Measurements from ENCODE around the gene RASD2. TPM values are rescaled to one million over a fixed set of nuclear protein-coding genes. Genes with fewer than 3 reads are reported as not detected.

The RASD2 gene
- total RNA-seq, 4 donors from 2014 or later: 0.06 to 0.26 (median 0.19) TPM; not detected in 1

DNA sequence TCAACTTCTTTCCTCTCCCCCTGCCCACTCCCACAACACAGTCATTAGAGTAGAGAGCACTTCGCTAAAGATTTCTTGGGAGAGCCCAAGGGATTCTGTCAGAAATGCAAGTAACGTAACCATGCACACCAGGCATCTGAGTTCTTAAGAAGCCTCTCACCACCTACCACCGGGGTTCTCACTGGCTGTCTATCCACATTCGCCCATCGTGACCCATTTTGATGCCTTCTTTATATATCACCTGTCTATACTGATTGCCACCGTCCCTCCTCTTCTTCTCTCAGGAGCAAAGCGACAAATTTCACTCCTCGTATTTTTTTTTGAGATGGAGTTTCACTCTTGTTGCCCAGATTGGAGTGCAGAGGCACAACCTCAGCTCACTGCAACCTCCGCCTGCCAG, 23.9 kb upstream of the RASD2 start:
- intact Hi-C loops (cut with DNase I): no loop called here
- Histone ChIP-seq H3K27ac (no peak overlapping the region), H3K4me3 (no peak overlapping the region), H3K36me3 (no peaks in the 10 kb centered on the region), H3K9me3 (no peaks in the 10 kb centered on the region), H3K4me1 (no peaks in the 10 kb centered on the region), H3K27me3 (peaks cover 0 to 64% (median 0%) of the 10 kb centered on the region in 4 donors)
- no peak for TF ChIP-seq POLR2A (IDR thresholded peaks at IDR 0.05)
- TF ChIP-seq, protein P1, sequence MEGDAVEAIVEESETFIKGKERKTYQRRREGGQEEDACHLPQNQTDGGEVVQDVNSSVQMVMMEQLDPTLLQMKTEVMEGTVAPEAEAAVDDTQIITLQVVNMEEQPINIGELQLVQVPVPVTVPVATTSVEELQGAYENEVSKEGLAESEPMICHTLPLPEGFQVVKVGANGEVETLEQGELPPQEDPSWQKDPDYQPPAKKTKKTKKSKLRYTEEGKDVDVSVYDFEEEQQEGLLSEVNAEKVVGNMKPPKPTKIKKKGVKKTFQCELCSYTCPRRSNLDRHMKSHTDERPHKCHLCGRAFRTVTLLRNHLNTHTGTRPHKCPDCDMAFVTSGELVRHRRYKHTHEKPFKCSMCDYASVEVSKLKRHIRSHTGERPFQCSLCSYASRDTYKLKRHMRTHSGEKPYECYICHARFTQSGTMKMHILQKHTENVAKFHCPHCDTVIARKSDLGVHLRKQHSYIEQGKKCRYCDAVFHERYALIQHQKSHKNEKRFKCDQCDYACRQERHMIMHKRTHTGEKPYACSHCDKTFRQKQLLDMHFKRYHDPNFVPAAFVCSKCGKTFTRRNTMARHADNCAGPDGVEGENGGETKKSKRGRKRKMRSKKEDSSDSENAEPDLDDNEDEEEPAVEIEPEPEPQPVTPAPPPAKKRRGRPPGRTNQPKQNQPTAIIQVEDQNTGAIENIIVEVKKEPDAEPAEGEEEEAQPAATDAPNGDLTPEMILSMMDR (IDR thresholded peaks at IDR 0.05): no peak
- DNase-seq: no peak
- WGBS, 2 donors: 93 to 94% methylated on average over 9 of the region's 9 CpGs

GRCh38 chr22:35517207-35517606, 23.4 kb upstream of the RASD2 start:
- intact Hi-C loops (cut with DNase I): no loop called here
- TF ChIP-seq, protein P1 (IDR thresholded peaks at IDR 0.05): no peak
- no peak for TF ChIP-seq POLR2A (IDR thresholded peaks at IDR 0.05)
- WGBS, 2 donors: 78 to 81% methylated on average over 5 to 6 of the region's 6 CpGs

GRCh38 chr22:35517769-35518530, 22.7 kb upstream of the RASD2 start:
- Histone ChIP-seq H3K27ac (no peak overlapping the region), H3K4me1 (peaks cover 0 to 2% (median 0%) of the 10 kb centered on the region in 3 donors), H3K9me3 (no peaks in the 10 kb centered on the region), H3K27me3 (peaks cover 0 to 71% (median 0%) of the 10 kb centered on the region in 4 donors), H3K36me3 (no peaks in the 10 kb centered on the region), H3K4me3 (no peak overlapping the region)
- 27 to 62% methylated on average over 4 to 7 of the region's 8 CpGs for WGBS, 2 donors
- intact Hi-C loops (cut with DNase I): no loop called here
- no peak for DNase-seq
- TF ChIP-seq, protein P1 (IDR thresholded peaks at IDR 0.05): no peak
- TF ChIP-seq POLR2A (IDR thresholded peaks at IDR 0.05): no peak

More at GRCh38 chr22:35517207-35517606, 23.4 kb upstream of the RASD2 start:
- H3K27ac ChIP-seq: no peak overlapping the region
- no peaks in the 10 kb centered on the region for H3K36me3 ChIP-seq
- no peak for DNase-seq
- no peaks in the 10 kb centered on the region for H3K9me3 ChIP-seq
- no peak overlapping the region for H3K4me3 ChIP-seq
- H3K4me1 ChIP-seq: no peaks in the 10 kb centered on the region
- peaks cover 0 to 68% (median 0%) of the 10 kb centered on the region in 4 donors for H3K27me3 ChIP-seq

DNA sequence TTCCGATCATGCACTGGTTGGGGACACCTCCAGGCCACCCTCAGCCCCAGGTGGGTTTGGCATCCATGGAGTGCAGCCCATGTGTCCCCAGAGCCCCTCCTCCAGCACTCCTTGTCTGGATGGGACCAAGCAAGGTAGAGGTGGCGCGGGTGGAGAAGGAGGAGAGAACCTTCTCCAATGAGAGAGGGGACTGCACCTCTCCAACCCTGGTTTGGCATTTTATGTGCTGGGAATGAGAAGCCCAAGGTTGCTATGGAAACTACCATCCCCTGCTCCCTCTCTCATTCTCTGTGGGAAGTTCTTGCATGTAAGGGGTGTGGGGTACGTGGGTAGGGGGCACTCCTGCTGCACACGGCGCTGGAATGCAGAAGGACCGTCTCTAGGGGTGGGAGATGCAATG, 21.8 kb upstream of the RASD2 start:
- H3K4me3 ChIP-seq: no peak overlapping the region
- TF ChIP-seq POLR2A (IDR thresholded peaks at IDR 0.05): no peak
- TF ChIP-seq, protein P1 (IDR thresholded peaks at IDR 0.05): no peak
- no peaks in the 10 kb centered on the region for H3K36me3 ChIP-seq
- H3K4me1 ChIP-seq: peaks cover 0 to 11% (median 5%) of the 10 kb centered on the region in 3 donors
- peaks cover 0 to 75% (median 0%) of the 10 kb centered on the region in 4 donors for H3K27me3 ChIP-seq
- 98% methylated on average over 6 of the region's 7 CpGs; no CpG with 5 or more reads in 1 of the 2 donors for WGBS, 2 donors
- DNase-seq: no peak
- intact Hi-C loops (cut with DNase I): no loop called here
- no peaks in the 10 kb centered on the region for H3K9me3 ChIP-seq
- H3K27ac ChIP-seq: no peak overlapping the region

- DNase-seq: no peak
- no peak overlapping the region for H3K27ac ChIP-seq
- H3K4me3 ChIP-seq: no peak overlapping the region
- 81 to 94% methylated on average over 5 of the region's 9 CpGs for WGBS, 2 donors
- no peaks in the 10 kb centered on the region for H3K9me3 ChIP-seq
- peaks cover 0 to 13% (median 5%) of the 10 kb centered on the region in 3 donors for H3K4me1 ChIP-seq
- intact Hi-C loops (cut with DNase I): no loop called here
- H3K36me3 ChIP-seq: no peaks in the 10 kb centered on the region
- H3K27me3 ChIP-seq: peaks cover 0 to 82% (median 0%) of the 10 kb centered on the region in 4 donors
- TF ChIP-seq, protein P1 (IDR thresholded peaks at IDR 0.05): no peak
- TF ChIP-seq POLR2A (IDR thresholded peaks at IDR 0.05): no peak
Measured at GRCh38 chr22:35519306-35520000, 21.2 kb upstream of the RASD2 start.

Data from esophagus squamous epithelium (tissue), 5 donors.